GM18508 (cell line): Measurements from ENCODE around the gene DIPK1A.

ENCODE experiments used
- ATAC-seq: cut with Tn5 transposase; IDR thresholded peaks from one replicate; pipeline ENCODE4 v1.9.1; 2021; ENCODE audit warnings: moderate number of reproducible peaks; ENCODE audit not compliant: insufficient read depth, unreplicated experiment

The DIPK1A gene

GRCh38 chr1:92817137-92817697 lies 144.0 kb downstream of the DIPK1A start:
- ATAC-seq: no peak

- ATAC-seq: no peak
Measured at GRCh38 chr1:92816732-92817131, 144.5 kb downstream of the DIPK1A start.

GRCh38 chr1:92808381-92808780 lies 152.9 kb downstream of the DIPK1A start:
- ATAC-seq: no peak

DNA sequence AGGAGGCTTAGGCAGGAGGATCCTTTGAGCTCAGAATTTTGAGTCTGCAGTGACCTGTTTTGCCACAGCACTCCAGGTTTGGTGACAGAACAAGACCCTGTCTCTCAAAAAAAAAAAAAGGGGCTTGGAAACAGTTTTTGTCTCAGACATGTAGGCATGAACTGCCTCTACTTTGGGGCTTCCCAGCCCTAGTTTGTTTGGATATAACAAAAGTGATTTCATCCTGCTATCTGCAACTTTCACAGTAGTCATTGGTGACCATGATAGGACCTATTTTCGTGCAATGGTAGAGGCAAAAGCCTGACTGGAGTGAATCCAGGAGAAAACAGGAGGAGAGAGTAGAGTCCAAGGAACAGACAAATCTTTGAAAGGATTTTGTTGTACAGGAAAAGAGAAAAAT lies 156.0 kb downstream of the DIPK1A start:
- ATAC-seq: no peak

GRCh38 chr1:92804721-92805201 lies 156.5 kb downstream of the DIPK1A start:
- peak; percentile 83 for ATAC-seq

DNA sequence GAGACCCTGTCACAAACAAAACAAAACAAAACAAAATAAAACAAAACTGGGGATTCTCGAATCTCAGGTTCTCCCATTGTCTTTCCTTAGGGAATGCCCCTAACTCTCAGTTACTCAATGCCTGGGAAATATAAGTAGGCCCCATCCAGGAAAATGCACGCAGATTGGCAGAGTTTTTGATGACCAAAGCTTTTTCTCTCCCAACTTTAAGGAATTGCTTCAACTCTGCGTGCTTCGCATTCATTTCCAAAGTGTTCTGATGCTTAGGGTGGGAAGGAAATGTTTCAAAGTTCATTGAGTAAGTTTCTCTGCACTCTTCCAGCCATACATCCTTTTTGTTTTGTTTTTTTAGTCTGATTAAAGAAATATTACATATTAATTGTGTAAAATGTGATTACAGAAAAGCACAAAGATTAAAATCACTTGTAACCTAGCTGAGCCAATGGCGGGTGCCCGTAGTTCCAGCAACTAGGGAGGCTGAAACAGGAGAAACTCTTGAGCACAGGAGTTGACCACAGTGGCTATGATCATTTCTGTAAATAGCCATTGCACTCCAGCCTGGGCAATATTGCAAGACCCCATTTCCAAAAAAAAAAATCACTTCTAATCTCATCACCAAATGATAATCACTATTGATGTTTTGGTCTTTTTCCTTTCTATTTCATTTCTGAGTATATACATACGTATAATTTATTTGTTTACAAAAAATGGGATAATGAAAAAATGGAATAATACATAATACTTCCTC lies 157.9 kb downstream of the DIPK1A start:
- ATAC-seq: no peak

GRCh38 chr1:92797961-92798360 lies 163.3 kb downstream of the DIPK1A start:
- no peak for ATAC-seq

GRCh38 chr1:92797297-92797696 lies 164.0 kb downstream of the DIPK1A start:
- no peak for ATAC-seq

DNA sequence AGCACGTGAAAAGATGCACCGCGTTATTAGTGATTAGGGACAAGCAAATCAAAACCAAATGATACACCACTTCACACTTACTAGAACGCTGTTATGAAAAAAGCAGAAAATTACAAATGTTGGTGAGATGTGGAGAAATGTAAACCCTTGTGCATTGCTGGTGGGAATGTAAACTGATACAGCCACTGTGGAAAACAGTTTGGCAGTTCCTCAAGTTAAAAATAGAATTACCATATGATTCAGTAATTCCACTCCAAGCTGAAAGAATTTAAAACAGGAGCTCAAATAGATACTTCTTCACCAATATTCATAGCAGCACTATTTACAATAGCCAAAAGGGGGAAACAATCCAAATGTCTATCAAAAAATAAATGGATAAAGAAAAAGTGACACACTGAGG lies 166.1 kb downstream of the DIPK1A start:
- ATAC-seq: no peak

DNA sequence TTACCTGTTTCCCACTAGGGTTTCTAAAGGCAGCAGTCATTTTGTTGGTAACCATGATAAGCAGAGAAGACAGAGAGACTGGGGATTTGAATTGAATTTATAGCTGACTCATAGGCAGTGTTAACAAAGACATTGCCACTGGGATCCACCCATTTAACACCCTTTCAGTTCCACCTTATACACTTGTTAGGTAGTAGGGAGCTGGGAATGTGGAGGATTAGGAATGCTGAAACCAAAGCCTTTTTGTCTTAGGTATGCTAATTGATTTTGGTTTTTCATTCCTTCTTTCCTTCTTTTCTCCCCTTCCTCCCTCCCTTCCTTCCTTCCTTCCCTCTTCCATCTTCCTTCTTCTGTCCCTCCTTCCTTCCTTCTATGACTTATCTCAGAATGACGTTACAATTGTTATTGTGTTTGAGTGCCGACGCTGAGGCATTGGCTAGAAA lies 168.9 kb downstream of the DIPK1A start:
- ATAC-seq: no peak
